Karpas-422 (cell line): ENCODE results near the gene RASGRP1. TPM values are rescaled to one million over a fixed set of nuclear protein-coding genes. Genes with fewer than 3 reads are reported as not detected.

Experiments
- DNase-seq: peaks from one replicate; pipeline ENCODE4 v3.0.0-alpha.2; 2015
- H2AFZ ChIP-seq: fragments of 200-600 bp; sonication (generic); 2 replicates; pipeline ENCODE4 v1.6.1; 2014; ENCODE audit warnings: antibody characterized with exemption, low read length, mixed read lengths
- H3K27ac ChIP-seq: fragments of 200-600 bp; sonication (generic); 2 replicates; pipeline ENCODE4 v1.5.1; 2014; ENCODE audit warnings: mild to moderate bottlenecking, low read length, moderate library complexity
- H3K27me3 ChIP-seq: fragments of 200-600 bp; sonication (generic); 2 replicates; pipeline ENCODE4 v1.6.1; 2014; ENCODE audit warnings: low read length, mixed read lengths
- H3K36me3 ChIP-seq: fragments of 200-600 bp; sonication (generic); 2 replicates; pipeline ENCODE4 v1.6.1; 2014; ENCODE audit warnings: low read length, mixed read lengths; ENCODE audit not compliant: insufficient read depth
- H3K4me1 ChIP-seq: fragments of 200-600 bp; sonication (generic); 2 replicates; pipeline ENCODE4 v1.6.1; 2014; ENCODE audit warnings: mild to moderate bottlenecking, low read length, mixed read lengths
- H3K4me2 ChIP-seq: fragments of 200-600 bp; sonication (generic); 2 replicates; pipeline ENCODE4 v1.6.1; 2014; ENCODE audit warnings: low read length, low read depth, mild to moderate bottlenecking; ENCODE audit not compliant: poor library complexity, severe bottlenecking
- H3K4me3 ChIP-seq: fragments of 200-600 bp; sonication (generic); 2 replicates; pipeline ENCODE4 v1.5.1; 2014; ENCODE audit warnings: mild to moderate bottlenecking, antibody characterized with exemption, low read length, mixed read lengths
- H3K79me2 ChIP-seq: fragments of 200-600 bp; sonication (generic); 2 replicates; pipeline ENCODE4 v1.6.1; 2014; ENCODE audit warnings: mild to moderate bottlenecking, low read length, mixed read lengths
- H3K9ac ChIP-seq: fragments of 200-600 bp; sonication (generic); 2 replicates; pipeline ENCODE4 v1.6.0; 2014; ENCODE audit warnings: low read length
- H3K9me2 ChIP-seq: fragments of 200-600 bp; sonication (generic), shearing (Covaris generic); replicated peaks from 2 replicates; pipeline ENCODE4 v1.6.0; 2014; ENCODE audit warnings: mild to moderate bottlenecking, low read length, moderate library complexity; ENCODE audit not compliant: insufficient read depth
- H3K9me3 ChIP-seq: fragments of 300-700, 200-600 bp; sonication (generic); 2 replicates; pipeline ENCODE4 v1.6.1; 2014; ENCODE audit warnings: low read length, mixed read lengths
- H4K20me1 ChIP-seq: fragments of 200-600 bp; sonication (generic); 2 replicates; pipeline ENCODE4 v1.6.1; 2014; ENCODE audit warnings: mild to moderate bottlenecking, antibody characterized with exemption, low read length, low read depth; ENCODE audit not compliant: insufficient read depth
- total RNA-seq: library from RNA; depleted of rRNA; stranded (reverse); fragments of >200 nt; shearing (Covaris generic); gene quantifications from 2 replicates; pipeline ENCODE4 v1.2.3, GENCODE V29; 2014; ENCODE audit warnings: low replicate concordance

RASGRP1 gene
- total RNA-seq, 1 experiment from 2014 or later, result 71.1 TPM

DNA sequence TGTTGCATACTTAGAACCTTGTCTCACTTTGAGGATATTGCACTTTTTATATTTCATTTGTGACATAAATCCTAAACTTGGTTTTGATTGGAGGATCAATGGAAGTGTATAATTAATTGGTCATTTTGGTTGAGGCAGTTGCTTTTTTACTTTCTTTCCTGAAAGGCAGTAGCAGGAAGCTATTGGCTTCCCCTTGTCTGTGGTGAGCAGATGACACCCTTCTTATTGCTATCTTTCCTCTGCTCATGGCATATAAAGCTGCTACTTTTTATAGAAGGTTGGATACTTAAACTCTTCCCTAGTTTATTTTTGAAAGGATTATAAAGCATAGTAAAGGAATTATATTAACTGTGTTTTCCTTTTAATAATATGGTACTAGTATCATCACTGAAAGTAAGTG is 82.0 kb downstream of the RASGRP1 start:
- Histone ChIP-seq H3K27ac (no peak overlapping the region), H3K9me3 (no peaks in the 10 kb centered on the region), H3K4me1 (peaks cover 10% of the 10 kb centered on the region), H4K20me1 (no peaks in the 10 kb centered on the region), H3K27me3 (no peaks in the 10 kb centered on the region), H2AFZ (no peak overlapping the region), H3K4me3 (no peak overlapping the region), H3K9me2 (no peaks in the 10 kb centered on the region), H3K9ac (no peak overlapping the region), H3K4me2 (no peak overlapping the region), H3K79me2 (peaks cover 20% of the 10 kb centered on the region), H3K36me3 (peaks cover 38% of the 10 kb centered on the region)
- no peak for DNase-seq

DNA sequence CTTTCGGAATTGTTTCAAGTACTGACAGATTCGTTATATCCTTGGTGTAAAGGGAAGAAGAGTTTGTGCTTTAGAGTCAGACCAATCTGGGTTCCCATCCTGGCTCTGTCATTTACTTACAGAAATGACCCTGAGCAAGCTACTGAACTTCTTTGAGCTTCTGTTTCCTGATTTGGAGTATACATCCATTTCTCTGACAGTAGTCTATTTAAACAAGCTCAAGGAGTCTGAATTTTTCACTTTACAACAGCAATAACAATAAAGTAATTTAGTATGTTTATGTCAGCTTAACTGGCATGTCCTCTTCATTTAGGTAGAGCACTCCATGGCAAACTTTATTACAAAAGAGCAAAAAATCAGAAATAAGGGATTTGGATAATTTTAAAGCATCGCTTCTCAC is 82.9 kb downstream of the RASGRP1 start:
- Histone ChIP-seq H4K20me1 (no peaks in the 10 kb centered on the region), H2AFZ (no peak overlapping the region), H3K9ac (no peak overlapping the region), H3K9me3 (no peaks in the 10 kb centered on the region), H3K4me1 (peaks cover 8% of the 10 kb centered on the region), H3K36me3 (peaks cover 33% of the 10 kb centered on the region), H3K4me2 (no peak overlapping the region), H3K27ac (no peak overlapping the region), H3K9me2 (no peaks in the 10 kb centered on the region), H3K4me3 (no peak overlapping the region), H3K27me3 (no peaks in the 10 kb centered on the region), H3K79me2 (peaks cover 25% of the 10 kb centered on the region)
- no peak for DNase-seq

DNA sequence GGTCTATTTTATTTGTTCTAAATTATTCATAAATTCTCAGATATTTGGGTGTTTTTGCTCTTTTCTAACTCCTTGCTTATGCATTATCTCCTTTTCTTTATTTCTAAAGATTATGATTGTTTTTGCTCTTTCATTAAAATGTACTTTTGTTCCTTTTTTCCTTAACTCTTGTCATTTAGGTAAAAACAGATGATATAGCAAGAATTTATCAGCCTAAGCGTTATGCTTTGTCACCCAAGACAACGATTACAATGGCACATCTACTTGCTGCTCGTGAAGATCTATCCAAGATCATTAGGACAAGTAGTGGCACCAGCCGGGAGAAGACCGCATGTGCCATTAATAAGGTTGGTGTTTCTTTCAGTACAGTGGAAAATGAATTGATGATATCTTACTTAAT is 83.5 kb downstream of the RASGRP1 start:
- Histone ChIP-seq H3K27ac (no peak overlapping the region), H3K36me3 (peaks cover 27% of the 10 kb centered on the region)

DNA sequence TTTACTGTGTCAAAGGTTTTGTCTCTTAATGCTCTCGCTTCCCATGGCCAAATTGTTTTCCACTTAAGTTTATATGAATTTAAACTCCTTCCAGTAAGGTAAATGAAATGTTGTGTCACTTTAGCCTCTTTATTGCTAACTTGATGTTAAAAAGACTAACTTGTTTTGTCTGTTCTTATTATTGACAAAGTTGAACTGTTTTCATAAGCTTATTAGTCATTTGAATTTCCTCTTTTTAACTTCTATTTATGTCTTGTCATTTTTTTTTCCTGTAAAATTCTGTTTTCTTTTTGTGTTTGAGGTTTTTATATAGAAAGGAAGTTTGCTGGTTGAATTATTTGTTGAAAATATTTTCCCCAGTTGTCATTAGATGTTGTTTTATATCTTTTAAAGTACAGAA is 84.9 kb downstream of the RASGRP1 start:
- Histone ChIP-seq H3K79me2 (peaks cover 33% of the 10 kb centered on the region), H3K4me1 (peaks cover 9% of the 10 kb centered on the region), H3K27ac (peak overlapping the region; percentile 25; the same call in 1 of the 2 replicates), H3K9ac (no peak overlapping the region), H3K4me3 (no peak overlapping the region), H3K27me3 (no peaks in the 10 kb centered on the region), H3K36me3 (peaks cover 27% of the 10 kb centered on the region), H3K9me2 (no peaks in the 10 kb centered on the region), H3K4me2 (no peak overlapping the region), H2AFZ (no peak overlapping the region), H3K9me3 (no peaks in the 10 kb centered on the region), H4K20me1 (no peaks in the 10 kb centered on the region)
- DNase-seq, result no peak

More for the DNA sequence above, 83.5 kb downstream of the RASGRP1 start:
- no peaks in the 10 kb centered on the region for H4K20me1 ChIP-seq
- no peak overlapping the region for H3K9ac ChIP-seq
- H3K9me3 ChIP-seq, result no peaks in the 10 kb centered on the region
- peaks cover 8% of the 10 kb centered on the region for H3K4me1 ChIP-seq
- H2AFZ ChIP-seq, result no peak overlapping the region
- no peaks in the 10 kb centered on the region for H3K27me3 ChIP-seq
- no peak overlapping the region for H3K4me3 ChIP-seq
- H3K4me2 ChIP-seq, result no peak overlapping the region
- no peak for DNase-seq
- no peaks in the 10 kb centered on the region for H3K9me2 ChIP-seq
- H3K79me2 ChIP-seq, result peaks cover 30% of the 10 kb centered on the region

DNA sequence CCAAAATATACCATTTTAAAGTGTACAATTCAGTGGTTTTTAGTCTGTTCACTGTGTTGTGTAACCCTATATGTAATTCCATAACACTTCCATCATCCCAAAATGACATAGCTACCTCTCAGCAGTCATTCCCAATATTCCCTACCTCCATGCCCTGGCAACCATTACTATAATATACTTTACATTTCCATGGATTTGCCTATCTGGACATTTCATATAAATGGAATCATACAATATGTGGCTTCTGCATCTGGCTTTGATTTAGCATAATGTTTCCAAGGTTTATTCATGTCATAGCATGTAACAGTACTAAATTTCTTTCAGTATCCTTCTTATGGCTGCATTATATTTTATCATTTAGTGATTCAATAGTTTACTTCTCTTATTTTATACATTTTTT is 85.3 kb downstream of the RASGRP1 start:
- Histone ChIP-seq H4K20me1 (no peaks in the 10 kb centered on the region), H3K9me2 (no peaks in the 10 kb centered on the region), H3K4me3 (no peak overlapping the region), H3K27ac (no peak overlapping the region), H3K4me2 (no peak overlapping the region), H3K4me1 (peaks cover 13% of the 10 kb centered on the region), H3K27me3 (no peaks in the 10 kb centered on the region), H3K36me3 (peaks cover 30% of the 10 kb centered on the region), H3K9ac (no peak overlapping the region), H3K79me2 (peaks cover 33% of the 10 kb centered on the region), H2AFZ (no peak overlapping the region), H3K9me3 (no peaks in the 10 kb centered on the region)
- DNase-seq, result no peak

DNA sequence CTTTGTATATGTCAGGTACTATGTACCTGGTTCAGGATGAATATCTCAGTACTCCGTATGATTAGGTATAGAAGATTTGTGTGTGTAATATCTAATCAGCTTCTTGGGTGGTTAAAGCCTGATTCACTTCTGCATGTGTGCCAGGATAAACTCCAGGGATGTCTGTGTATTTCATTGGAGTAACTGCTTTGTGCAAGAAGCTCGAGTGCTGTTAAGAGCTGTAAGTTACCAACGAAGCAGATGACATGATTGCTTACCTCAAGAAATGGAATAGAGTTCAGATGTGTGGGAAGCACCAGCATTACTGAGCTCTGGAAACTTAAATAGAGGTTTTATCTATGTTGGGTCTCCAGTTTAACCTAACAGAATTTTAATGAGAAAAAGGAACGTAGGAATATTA is 87.0 kb downstream of the RASGRP1 start:
- Histone ChIP-seq H3K27me3 (no peaks in the 10 kb centered on the region), H3K9me3 (no peaks in the 10 kb centered on the region), H3K4me2 (no peak overlapping the region), H3K36me3 (peaks cover 30% of the 10 kb centered on the region), H4K20me1 (no peaks in the 10 kb centered on the region), H3K27ac (no peak overlapping the region), H2AFZ (no peak overlapping the region), H3K4me3 (no peak overlapping the region), H3K9me2 (no peaks in the 10 kb centered on the region), H3K4me1 (peaks cover 17% of the 10 kb centered on the region), H3K79me2 (peaks cover 35% of the 10 kb centered on the region), H3K9ac (no peak overlapping the region)
- no peak for DNase-seq

DNA sequence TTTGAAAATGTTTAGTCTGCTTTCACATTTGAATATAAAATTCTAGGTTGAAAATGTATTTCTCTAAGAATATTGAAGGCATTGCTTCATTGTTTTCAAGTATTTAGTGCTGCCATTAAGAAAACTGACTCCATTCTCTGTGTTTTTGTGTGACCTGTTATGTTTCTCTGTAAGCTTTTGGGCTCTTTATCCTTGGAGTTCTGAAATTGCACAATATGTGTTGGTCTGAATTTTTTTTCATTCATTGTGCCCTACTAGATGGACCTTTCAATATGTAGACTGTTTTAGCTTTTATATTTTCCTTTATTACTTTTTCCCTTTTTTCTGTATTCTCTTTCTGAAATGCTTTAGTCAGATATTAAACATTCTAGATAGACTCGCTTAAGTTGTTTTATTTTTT is 88.5 kb downstream of the RASGRP1 start:
- Histone ChIP-seq H3K27ac (no peak overlapping the region), H3K27me3 (no peaks in the 10 kb centered on the region), H3K4me3 (no peak overlapping the region), H3K9me3 (no peaks in the 10 kb centered on the region), H3K4me1 (peaks cover 17% of the 10 kb centered on the region), H3K9ac (no peak overlapping the region), H4K20me1 (no peaks in the 10 kb centered on the region), H3K9me2 (no peaks in the 10 kb centered on the region), H2AFZ (no peak overlapping the region), H3K36me3 (peaks cover 33% of the 10 kb centered on the region), H3K79me2 (peaks cover 34% of the 10 kb centered on the region), H3K4me2 (no peak overlapping the region)
- no peak for DNase-seq

DNA sequence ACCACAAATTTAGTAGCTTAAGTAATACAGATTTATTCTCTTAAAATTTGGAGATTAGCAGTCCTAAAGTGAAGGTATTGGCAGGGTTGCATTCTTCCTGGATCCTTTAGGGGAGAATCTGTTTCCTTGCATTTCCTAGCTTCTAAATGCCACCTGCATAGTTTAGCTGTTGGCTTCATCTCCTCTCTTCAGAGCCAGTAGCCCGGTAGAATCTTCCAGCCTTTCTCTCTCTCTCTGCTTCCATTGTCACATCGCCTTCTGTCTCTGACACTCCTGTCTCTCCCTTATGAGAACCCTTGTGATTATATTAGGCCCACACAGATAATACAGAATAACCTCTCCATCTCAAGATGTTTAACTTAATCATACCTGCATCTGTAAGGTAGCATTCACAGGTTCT is 89.3 kb downstream of the RASGRP1 start:
- H2AFZ ChIP-seq, result no peak overlapping the region
- H3K9me3 ChIP-seq, result no peaks in the 10 kb centered on the region
- H3K4me1 ChIP-seq, result peaks cover 17% of the 10 kb centered on the region
- no peak for DNase-seq
- peaks cover 34% of the 10 kb centered on the region for H3K79me2 ChIP-seq
- H3K4me3 ChIP-seq, result no peak overlapping the region
- no peaks in the 10 kb centered on the region for H3K27me3 ChIP-seq
- no peak overlapping the region; the same call in 1 of the 2 replicates for H3K27ac ChIP-seq
- no peaks in the 10 kb centered on the region for H4K20me1 ChIP-seq
- peaks cover 33% of the 10 kb centered on the region for H3K36me3 ChIP-seq
- no peaks in the 10 kb centered on the region for H3K9me2 ChIP-seq
- no peak overlapping the region for H3K9ac ChIP-seq
- H3K4me2 ChIP-seq, result no peak overlapping the region
